Occipital lobe (tissue), 2 donors: ENCODE results near the gene PLOD2. TPM values are rescaled to one million over a fixed set of nuclear protein-coding genes. Genes with fewer than 3 reads are reported as not detected.

ENCODE experiments used
- DNase-seq: peaks from one replicate; lab custom pipeline; 2025; lab: John Stamatoyannopoulos, UW
- total RNA-seq: library from RNA; depleted of rRNA; stranded (reverse); fragments of >200 nt; gene quantifications from one replicate; pipeline ENCODE4 v1.2.3, GENCODE V29; 2014

PLOD2 gene
- total RNA-seq = 22.6 TPM

DNA sequence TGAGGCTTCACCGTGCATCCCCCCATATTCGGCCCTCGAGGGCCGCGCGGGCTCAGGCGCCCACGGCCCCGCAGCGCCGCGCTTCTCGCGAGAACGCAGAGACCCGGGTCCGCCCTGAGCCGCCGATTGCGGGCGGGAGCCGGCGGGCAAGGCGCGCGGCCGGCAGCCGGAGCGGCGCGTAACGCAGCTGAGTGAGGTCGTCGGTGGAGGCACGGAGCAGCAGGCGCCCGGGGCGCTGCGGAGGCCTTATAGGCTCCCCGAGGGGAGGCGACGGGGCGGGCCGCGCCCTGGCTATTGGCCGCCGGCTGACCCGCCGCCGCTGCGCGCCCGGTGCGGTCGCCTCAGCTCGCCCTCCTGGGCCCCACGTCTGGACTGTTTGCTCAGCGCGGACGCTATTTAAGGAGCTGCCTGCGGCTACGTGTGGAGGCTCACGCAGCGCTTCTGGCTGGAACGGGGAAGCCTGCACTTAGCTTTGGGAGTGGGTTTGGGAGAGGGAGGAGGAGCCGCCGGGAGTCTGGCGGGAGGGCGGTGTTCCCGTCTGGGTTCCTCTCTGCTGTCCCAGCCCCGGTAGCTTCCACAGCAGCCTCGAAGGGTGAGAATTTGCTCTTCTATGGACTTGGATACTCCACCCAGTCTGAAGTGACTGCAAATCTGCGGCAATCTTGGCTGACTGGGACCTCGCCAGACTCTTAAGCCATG is at the start of gene PLOD2:
Gene PLOD2, minus strand, starts transcription at position 221 of the 699 bp plus-strand sequence. Its CDS starts 195 bp downstream, at position 26.
- peak; percentile 66 for DNase-seq

- no peak for DNase-seq
These were observed 48.4 kb upstream of the PLOD2 start for GRCh38 chr3:146209371-146209770.

GRCh38 chr3:146203776-146204175 is 42.8 kb upstream of the PLOD2 start:
- DNase-seq = no peak

- DNase-seq = no peak
These were observed 39.7 kb upstream of the PLOD2 start for GRCh38 chr3:146200461-146201220.

DNA sequence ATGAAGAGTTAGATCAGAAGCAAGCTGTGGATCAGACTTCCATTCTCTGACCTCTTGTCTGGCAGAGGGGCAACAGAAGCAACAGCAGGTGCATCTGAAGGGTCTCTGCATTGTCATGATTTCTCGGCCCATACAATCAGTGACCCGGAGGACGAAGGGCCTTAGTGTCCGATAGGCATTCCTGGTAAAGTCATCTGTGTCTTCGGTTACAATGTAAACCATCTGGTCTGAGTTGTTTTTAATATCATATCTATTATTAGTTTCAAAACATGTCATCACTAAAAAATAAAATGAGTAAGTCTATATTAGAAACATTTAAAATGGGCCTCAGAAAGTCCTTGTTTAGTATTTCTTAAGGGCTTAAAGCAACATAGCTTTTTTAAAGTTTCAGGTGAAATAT is 38.8 kb upstream of the PLOD2 start:
- no peak for DNase-seq

DNA sequence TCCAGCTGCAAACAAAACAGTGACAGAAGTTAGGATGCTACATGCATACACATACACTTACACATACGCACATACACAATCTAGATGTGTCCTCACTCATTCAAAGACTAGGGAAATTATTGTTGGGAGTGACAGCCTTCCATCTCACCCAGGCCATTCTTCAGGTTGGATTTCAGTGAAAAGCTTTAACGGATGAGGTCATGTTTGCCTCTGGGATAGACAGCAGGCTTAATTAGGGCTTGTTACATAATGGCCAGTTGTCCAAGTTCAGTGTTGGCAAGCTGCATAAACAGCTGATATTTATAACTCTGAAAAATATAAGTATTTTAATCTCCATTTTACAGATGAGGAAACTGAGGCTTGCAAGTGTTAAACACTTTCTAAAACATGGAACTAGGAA is 35.8 kb upstream of the PLOD2 start:
- no peak for DNase-seq

GRCh38 chr3:146195605-146196004 is 34.6 kb upstream of the PLOD2 start:
- DNase-seq = no peak

DNA sequence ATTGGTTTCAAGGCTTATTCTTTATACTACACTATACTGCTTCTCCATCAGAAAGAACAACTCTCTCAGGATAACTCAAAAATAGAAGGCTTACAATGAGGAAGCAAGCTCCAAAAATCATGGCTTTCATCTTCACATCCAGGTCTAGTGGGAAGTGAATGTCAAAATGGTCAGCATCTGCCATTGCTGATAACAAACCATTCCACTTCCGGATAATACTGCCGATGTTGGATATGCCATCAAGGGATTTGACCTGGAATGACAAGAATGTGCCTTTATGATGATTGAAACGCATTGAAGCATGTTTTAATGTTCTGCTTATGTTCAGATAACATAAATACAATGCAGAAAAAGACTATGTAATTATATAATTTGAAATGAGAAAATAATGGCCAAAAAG is 34.0 kb upstream of the PLOD2 start:
- no peak for DNase-seq

DNA sequence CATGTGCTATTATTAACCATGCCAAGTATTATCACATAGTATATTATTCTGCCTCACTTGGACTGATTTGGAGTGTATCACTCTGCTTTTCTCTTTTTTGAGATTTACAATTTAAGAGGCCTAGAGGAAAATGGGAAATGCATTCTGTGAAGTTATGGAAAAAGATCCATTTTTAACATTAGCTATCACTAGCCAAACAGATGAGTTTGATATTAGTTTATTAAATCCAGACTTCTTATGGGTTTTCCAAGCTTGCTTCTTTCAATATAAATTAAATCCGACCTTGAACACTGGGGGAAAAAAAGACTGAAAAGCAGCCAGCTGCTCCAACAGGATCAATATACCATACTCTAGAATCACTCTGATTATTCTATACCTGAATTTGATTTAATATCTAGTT is 30.1 kb upstream of the PLOD2 start:
- DNase-seq = no peak

GRCh38 chr3:146189519-146190173 is 28.7 kb upstream of the PLOD2 start:
- DNase-seq = no peak

- no peak for DNase-seq
These were observed 26.5 kb upstream of the PLOD2 start for GRCh38 chr3:146187334-146187950.

DNA sequence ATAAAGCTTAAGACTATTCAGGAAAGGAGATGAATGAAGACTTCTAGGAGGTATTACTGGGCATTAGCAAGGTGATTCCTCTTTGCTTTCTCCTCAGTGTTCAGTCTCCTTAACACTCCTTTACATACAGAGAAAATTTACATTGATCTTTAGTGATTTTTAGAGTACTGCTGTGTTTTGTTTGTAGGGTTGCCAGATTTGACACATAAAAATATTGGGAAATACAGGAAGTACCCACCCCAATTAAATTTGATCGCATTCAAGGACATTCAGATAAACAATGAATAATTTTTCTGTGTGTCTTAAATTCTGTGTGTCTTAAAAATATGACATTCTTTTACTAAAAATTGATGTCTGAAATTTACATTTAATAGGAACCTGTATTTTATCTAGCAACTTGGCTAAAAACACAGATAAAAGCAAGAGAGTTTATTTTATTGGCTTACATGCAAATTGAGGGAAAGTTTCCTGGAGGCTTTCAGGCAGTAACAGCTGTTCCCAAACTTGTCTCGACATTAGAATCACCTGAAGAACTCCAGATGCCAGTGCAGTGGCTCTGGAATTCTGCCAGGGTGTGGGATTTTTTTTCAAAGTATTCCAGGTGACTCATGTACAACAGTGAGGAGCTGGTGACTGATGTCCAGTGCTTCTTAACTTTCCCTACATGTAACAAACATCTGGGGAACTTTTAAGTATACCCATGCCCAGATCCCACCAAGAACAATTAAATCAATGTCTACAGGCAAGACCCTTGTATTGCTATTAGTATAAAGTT is 23.4 kb upstream of the PLOD2 start:
- DNase-seq = no peak

DNA sequence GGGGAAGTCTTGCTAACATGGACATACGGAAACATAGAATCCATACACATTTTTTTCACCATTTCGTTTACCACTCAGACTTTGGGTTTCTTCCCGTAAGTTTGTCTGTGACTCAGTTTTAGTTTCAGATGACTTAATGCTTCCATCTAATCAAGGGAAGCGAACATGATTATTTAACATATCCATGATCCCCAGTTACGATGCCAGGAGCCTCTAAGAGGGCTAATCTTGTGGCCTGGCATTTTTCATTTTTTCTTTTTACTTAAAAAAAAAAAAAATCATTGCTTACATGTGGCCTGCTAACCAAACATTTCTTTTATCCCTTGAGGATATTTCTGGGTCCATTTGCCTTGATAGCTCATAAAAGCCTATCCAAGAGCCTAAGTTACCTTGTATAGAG is 20.2 kb upstream of the PLOD2 start:
- no peak for DNase-seq

GRCh38 chr3:146180376-146180775 is 19.4 kb upstream of the PLOD2 start:
- DNase-seq = no peak

DNA sequence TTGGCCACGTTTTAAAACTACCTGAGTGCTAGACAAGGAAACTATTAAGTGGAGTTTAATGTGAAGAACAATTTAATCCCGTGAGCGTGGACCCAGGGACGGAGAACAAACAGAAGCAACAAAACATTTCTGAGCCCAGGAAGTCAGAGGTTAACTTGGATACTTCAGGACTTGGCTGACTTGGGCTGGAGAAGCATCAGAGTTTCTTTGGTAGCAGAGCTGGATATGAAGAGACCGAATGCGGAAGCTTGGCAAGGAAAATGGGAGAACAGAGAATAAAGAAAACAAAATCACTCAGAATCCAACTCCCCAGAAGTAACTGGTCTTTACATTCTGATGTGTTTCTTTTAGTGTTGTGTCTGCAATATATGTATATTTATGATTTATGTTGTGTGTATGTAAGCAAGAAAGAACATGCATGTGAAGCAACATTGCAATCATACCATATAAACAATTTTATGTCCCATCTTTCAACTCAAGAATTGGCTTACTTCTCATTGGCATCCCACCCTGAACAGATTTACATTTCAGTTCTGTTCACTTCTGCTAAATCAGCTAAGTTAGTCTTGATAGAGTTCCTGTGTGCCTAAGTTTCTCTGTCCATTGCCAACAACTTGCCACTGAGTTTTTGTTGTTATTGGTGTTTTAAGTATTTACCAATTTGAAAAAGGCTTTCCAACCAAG is 17.2 kb upstream of the PLOD2 start:
- DNase-seq = no peak

- no peak for DNase-seq
These were observed 16.5 kb upstream of the PLOD2 start for GRCh38 chr3:146177519-146177918.

DNA sequence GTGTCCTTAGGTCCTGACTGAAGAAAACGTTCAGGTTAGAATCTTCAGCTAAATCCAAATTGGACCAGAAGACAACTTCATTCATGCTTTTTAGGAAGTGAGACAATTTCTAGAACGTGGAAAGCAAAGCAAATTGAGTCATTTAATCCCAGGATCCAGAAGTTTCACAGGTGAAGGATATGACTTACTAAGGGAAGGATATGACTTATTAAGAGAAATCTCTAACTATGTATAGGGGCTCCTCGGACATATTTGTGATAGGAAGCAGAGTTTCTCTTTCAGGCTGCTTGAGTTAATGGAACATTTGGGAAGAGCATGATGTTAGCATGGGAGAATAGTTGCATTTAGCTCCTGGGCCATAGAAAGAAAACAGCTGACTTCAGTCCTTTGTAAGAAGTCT is 16.1 kb upstream of the PLOD2 start:
- DNase-seq = no peak

- DNase-seq = no peak
These were observed 11.6 kb upstream of the PLOD2 start for GRCh38 chr3:146172586-146172985.

GRCh38 chr3:146170591-146170990 is 9.6 kb upstream of the PLOD2 start:
- DNase-seq = no peak

GRCh38 chr3:146169891-146170290 is 8.9 kb upstream of the PLOD2 start:
- no peak for DNase-seq

- DNase-seq = no peak
These were observed 5.8 kb upstream of the PLOD2 start for GRCh38 chr3:146166826-146167225.
